GM13977 (cell line): ENCODE data around the gene TMPRSS15.

ENCODE experiments used
- DNase-seq: peaks from one replicate; pipeline ENCODE4 v3.0.0; 2012; ENCODE audit warnings: low spot score
- in situ Hi-C: fragments of 300-500 bp; cut with MboI; formaldehyde crosslinking; loops from one replicate; pipeline ENCODE4 v1.12.0; 2022; ENCODE audit warnings: low sequenced_read_pairs, low pct_unique_long_range_greater_than_20kb, mixed read lengths, inconsistent platforms; ENCODE audit not compliant: unreplicated experiment
- TF ChIP-seq, protein P1 (sequence below): IDR thresholded peaks from 2 replicates; pipeline ENCODE4 v1.5.1; 2012; ENCODE audit warnings: mild to moderate bottlenecking, control low read depth; ENCODE audit not compliant: insufficient read depth; ENCODE audit errors: extremely low read depth, missing control alignments

Gene TMPRSS15

DNA sequence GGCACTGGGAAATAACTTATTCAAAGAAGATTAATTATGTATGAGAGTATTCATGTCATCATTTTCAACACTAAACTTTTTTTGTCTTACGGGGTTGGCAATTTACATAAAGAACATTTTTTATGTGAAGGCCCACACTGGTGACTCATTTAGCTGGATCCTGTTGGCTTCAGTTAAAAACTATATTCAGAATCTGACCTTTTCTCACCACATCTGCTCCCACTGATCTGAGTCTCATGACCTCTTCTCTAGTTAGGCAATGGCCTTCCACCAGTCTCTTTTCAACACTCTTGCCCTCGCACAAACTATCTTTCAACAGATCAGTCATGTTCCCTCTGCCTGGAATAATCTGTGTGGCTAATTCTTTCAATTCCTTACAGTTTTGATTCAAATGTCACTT is 53.4 kb downstream of the TMPRSS15 start:
- in situ Hi-C loops = no loop called here
- DNase-seq = no peak
- TF ChIP-seq, protein P1, sequence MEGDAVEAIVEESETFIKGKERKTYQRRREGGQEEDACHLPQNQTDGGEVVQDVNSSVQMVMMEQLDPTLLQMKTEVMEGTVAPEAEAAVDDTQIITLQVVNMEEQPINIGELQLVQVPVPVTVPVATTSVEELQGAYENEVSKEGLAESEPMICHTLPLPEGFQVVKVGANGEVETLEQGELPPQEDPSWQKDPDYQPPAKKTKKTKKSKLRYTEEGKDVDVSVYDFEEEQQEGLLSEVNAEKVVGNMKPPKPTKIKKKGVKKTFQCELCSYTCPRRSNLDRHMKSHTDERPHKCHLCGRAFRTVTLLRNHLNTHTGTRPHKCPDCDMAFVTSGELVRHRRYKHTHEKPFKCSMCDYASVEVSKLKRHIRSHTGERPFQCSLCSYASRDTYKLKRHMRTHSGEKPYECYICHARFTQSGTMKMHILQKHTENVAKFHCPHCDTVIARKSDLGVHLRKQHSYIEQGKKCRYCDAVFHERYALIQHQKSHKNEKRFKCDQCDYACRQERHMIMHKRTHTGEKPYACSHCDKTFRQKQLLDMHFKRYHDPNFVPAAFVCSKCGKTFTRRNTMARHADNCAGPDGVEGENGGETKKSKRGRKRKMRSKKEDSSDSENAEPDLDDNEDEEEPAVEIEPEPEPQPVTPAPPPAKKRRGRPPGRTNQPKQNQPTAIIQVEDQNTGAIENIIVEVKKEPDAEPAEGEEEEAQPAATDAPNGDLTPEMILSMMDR = no peak

DNA sequence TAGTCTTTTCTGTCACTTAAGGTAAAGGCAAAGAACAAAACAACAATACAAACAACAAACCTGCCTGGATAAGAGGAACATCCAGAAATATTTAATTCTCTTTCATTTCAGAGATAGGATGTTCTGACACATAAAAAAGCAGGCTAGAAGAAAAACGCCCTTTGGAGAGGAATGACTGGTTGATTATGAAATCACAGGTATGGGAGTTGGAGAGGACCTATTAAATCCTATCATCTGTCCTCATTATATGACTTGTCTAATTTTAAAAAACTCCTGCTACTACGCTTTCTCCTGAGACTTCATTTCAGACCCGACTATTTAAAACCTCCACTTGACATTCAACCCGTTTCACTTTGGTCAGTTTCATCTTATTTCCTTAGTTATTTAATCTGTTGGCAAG is 54.1 kb downstream of the TMPRSS15 start:
- TF ChIP-seq, protein P1 = no peak
- DNase-seq = no peak
- in situ Hi-C loops = no loop called here

DNA sequence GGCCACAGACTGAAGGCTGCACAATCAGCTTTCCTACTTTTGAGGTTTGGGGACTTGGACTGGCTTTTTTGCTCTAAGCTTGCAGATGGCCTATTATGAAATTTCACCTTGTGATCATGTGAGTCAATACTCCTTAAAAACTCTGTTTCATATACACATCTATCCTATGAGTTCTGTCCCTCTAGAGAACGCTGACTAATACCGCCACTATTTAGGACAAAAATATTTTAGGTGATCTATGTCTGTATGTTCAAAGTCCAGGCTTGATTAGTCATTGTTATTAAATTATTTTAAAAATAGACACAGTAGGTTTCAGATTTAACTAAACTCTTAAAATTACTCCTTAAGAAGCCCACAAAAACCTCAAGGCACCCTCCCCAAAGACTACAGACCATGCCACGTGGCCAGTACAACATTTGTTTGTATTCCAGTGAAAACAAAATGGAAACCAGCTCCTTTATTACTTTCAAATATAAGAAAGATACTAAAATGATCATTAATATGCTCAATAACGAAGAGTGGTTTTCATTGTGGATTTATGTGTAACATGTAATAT is 63.1 kb downstream of the TMPRSS15 start:
- in situ Hi-C loops = no loop called here
- no peak for DNase-seq
- TF ChIP-seq, protein P1 = no peak

DNA sequence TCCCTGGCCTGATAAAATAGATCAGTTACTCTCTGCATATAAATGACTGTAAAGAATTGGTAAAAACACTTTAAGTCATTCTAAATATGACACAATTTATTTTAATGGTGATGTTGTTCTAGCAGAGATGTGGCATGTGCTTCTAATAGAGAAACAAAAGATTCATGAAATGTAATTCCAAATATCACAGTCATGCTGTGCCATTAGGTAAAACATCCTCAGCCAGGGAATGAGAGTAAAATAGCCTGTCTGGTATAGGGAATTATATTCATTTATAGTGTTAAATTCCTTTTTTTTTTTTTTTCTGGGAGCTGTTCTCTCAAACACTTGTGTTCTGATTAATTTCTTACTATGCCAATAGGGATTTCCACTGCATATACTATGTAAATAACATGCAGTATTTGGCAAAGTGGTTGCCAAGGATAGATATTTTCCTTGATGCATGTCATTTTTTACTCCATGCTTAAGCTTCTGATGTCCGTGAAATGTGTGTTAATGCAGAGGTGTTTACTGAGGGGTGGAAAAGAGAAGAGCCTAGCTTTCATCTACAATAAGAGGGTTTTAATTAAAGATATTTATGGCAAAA is 67.8 kb downstream of the TMPRSS15 start:
- in situ Hi-C loops = no loop called here
- no peak for DNase-seq
- TF ChIP-seq, protein P1 = no peak

DNA sequence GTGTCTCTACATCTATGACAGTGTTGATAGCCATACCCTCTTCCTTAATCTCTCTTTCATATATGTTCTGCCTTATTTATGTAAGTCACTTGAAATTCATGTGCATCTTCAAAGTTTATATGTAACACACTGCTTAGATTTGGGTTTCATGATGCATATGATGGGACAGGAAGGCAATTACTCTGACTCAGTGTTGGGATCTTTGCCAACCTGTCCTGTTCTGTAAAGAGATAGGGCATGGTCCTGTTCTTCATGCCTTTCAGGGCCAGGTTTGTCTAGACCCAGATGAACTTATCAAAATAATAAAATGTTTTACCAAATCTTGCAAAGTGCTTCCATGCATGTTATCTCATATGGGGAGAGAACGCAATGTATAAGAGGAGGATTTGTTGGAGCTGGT is 69.5 kb downstream of the TMPRSS15 start:
- DNase-seq = no peak
- TF ChIP-seq, protein P1 = no peak
- in situ Hi-C loops = no loop called here

DNA sequence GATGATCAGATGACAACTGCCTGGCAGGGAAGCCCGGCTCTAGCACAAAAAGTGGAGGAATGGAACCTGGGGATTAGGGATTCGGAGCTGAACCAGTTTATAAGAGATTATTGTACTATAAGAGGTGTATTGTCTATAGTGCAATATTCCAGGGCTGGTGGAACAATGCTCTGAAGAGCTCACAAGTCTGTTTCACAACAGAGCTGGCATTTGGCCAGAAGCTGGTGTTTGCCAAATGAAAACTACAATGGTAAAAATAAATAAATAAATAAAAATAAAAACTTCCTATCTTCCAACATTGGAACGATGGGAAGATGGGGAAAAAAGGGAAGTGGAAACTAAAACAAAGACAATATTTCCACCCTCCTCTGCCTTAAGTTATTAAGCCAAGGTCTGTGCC is 85.4 kb downstream of the TMPRSS15 start:
- TF ChIP-seq, protein P1 = no peak
- in situ Hi-C loops = no loop called here
- no peak for DNase-seq
